GM18868 (cell line): Measurements from ENCODE around the gene RAB11FIP4.

ENCODE experiments used
- ATAC-seq: cut with Tn5 transposase; IDR thresholded peaks from one replicate; pipeline ENCODE4 v1.9.1; 2021; ENCODE audit warnings: mild to moderate bottlenecking, moderate library complexity; ENCODE audit not compliant: unreplicated experiment

Gene RAB11FIP4

DNA sequence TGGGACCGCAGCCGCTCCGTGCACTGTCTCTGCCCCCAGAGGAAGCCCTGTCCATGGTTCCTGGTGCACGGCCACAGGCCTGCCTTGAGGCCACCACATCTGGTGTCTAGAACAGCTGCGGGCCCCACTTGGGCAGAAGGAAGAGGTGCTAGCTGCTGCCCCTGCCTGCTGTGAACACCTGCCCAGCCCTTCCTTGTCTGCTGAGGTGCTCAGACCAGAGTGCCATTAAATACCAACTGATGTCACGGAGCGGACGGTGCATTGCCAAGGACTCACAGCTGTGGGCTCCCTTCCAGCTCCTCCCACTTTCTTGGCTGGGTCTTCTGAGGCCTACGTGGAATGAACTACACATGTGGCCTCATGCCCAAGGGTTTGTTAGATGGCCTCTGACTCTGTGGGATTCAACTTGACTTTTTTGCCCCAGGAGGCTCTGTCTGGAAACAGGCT lies 146.1 kb downstream of the RAB11FIP4 start:
- ATAC-seq = no peak

DNA sequence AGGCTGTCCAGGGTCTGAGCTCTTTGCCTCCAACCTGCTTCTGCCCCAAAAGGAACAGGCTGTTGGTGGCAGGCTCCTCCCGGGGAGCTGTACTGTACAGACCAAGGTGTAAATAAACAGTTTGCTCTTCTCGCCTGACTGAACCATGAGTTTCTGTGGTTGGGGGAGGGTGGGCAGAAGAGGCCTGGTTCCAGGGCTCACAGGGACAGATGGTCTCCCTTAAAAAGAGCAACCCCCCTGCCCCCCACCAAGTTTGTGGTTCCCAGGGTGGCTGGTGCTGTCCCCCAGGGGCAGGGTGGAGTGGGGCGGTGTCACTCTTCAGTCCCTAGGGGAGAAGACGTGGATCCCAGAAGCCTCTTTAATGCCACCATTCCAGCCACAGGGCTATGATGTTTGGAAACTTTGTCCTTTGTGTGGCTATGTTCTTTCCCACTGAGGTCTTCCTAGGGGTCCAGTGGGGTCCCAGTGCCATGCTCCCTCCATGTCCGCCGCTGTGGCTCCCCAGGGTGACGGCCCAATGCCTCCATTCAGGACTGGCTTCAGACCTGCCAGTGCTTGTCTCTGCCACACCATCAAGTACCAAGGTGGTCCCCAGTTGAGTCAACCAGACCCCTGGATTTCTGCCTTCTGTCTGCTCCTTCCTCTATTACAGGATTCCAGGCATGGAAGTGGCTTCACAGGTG lies 146.7 kb downstream of the RAB11FIP4 start:
- ATAC-seq = peak; percentile 60

DNA sequence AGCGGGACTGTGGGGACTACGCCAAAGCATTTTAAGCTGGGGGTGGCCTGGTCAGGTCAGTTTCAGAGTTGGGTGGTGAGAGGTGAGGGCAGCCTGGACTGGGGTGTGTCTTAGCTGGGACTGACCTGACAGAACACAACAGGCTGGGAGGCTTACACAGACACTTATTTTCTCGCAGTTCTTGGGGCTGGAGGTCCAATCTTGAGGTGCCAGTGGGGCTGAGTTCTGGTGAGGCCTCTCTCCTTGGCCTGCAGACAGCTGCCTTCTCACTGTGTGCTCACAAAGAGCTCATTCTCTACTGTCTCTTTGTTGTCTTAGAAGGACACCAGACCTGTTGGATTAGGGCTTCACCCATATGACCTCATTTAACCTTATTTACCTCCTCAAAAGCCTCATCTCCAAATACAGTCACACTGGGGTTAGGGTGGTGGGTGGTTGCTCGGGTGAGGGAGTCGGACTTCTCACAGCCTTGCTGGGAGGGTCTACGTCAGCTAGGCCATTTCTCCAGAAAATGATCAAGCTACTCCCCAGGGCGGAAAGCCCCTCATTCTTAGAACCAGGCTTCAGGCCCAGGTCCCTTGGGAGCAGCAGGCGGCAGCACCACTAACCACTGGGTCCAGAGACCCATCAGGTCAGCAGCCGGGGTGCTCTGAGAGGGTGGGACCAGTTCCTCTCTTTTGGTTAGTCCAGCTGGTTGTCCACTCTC lies 149.3 kb downstream of the RAB11FIP4 start:
- no peak for ATAC-seq

DNA sequence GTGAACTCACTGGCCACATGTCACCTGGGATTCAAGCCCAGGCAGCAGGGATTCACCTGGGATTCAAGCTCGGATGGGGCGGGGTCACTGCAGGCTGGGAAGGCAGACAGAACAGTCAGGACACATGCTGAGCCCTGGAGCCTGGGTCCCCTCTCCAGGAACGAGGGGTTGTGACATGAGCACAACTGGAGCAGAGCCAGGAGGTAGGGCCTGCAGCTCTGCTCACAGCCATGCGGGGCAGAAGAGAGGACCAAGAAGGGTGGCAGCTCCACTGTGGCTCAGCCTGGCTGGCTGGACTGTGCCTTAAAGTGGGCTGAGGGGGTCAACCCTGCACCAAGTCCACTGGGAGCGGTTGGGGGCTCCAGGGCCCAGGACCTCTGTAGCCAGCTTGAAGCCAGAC lies 150.1 kb downstream of the RAB11FIP4 start:
- ATAC-seq = no peak

DNA sequence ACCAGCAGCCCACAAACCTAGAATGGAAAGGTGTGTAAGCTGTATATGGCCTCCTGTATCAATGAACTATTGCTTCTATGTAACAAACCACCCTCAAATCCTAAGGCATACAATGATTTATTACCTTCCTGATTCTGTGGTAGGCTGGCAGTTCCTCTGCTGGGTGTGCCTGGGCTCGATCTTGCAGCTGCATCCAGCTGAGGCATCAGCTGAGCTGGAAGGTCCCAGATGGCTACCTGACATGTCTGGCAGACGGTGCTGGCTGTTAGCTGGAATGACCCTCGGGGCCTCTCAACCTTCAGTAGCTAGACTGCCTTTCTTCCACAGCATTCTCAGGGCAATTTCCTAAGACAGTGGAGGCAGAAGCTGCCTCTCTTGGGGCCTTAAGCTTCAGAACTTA lies 152.7 kb downstream of the RAB11FIP4 start:
- ATAC-seq = no peak

DNA sequence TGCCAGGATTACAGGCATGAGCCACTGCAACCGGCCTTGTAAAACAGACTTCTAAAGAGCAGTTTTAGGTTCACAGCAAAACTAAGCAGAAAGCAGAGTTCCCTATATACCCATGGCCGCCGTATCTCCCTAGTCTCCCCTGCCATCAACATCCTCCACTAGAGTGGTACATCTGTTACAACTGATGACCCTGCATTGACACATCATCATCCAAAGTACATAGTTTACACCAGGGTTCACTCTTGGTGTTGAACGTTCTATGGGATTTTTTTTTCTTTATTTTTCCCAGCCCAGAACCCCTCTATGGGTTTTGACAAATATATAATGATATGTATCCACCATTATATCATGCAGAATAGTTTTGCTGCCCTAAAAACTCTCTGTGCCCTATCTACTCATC lies 155.2 kb downstream of the RAB11FIP4 start:
- ATAC-seq = no peak

DNA sequence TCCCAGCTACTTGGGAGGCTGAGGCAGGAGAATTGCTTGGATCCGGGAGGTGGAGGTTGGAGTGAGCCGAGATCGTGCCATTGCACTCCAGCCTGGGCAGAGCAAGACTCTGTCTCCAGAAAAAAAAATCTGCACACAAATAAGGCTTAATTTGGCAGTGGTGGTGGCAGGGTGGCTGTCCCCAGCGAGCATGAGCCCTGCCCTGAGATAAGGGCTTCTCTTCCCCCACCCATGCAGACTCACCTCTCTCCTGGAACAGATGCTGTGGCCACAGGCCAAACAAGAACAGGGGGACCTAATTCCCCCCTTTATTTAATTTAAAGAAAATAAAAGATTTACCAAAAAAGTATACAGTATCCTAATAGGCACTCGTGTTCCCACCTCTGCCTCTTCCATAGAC lies 157.2 kb downstream of the RAB11FIP4 start:
- no peak for ATAC-seq

DNA sequence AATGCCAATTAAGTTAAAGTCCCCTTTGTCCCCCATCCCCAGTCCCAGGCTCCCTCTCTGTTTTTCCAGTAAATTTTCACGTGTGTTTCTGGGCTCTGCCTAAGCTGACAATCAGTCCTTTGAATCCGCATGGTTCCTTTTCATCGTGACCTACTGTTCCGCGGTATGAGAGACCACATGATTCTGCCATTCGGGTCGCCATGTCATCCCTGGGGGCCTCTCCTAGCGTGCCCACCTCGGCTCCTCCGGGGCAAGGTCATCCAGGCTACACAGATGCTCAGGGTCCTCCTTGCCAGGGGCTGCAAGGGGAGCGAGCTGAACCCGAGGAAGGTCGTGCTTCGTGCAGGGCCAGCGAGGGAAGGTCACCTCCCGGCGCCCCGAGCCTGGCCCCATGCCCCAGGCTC lies 157.6 kb downstream of the RAB11FIP4 start:
- peak; percentile 11 for ATAC-seq

DNA sequence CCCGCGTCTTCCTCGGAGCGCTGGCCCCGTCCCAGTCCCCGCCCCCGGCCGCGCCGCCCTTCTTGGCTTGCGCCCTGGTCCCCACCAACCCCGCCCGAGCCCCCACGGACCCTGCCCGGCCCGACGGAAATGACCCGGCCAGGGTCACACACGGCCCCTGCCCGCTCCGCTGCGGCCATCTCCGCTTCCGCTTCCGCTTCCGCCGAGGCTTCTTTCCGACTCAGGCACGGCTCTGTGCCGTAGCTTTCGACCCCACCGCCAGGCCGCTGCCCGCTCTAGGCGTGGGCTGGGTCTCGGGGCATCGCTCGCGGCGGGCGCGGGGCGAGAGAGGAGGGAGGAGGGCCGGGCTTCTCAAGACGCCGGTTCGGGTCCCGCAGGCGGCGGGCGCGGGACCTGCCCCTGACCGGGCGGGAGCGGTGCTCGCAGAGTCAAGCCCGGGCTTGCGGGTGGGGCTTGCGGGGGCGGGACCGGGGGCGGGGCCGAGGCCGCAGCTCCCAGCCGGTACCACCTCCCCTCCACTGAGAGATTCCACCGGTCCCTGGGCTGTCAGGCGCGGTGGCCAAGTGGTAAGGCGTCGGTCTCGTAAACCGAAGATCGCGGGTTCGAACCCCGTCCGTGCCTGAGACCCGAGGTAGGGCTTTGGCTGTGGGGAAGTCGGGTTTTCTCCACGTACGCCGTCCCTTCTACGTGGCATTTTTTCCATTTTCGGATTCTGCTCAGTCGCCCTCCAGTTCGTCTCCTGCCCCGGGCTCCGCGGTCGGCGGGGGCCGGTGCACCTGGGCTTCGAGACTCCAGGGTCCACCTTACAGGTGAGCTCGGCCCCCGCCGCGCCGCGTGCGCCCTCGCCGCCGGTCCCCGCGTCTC lies 158.3 kb downstream of the RAB11FIP4 start:
- ATAC-seq = peak; percentile 71

DNA sequence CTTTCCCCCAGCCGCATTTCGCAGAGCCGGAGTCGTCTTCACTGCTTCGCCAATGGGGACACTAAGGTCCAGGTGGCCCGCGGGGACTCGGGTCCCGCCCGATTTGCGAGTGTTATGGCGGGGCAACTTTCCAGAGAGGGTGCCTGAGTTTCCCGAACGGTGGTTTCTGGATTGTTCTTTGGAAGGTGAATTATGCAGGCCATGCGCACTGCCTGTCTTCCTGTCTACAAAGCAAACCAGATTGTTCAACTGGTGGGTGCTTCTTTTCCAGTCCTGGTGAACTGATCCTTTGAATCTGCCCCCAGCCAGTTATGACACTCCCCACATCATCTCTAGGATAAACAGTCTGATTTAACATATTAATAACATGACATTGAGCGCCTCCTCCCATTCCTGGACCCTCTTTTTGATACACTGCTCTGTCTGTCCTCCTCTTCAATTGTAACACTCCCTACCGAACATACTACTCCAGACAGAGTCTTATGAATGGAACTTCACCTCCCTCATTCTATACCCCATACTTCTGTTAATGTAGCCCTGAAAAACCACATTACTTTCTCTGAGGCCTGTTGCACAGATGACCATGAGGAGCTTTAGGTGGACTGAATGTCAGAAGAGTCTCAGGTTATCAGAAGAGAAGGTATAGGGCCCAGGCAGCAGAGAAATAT lies 159.0 kb downstream of the RAB11FIP4 start:
- no peak for ATAC-seq

DNA sequence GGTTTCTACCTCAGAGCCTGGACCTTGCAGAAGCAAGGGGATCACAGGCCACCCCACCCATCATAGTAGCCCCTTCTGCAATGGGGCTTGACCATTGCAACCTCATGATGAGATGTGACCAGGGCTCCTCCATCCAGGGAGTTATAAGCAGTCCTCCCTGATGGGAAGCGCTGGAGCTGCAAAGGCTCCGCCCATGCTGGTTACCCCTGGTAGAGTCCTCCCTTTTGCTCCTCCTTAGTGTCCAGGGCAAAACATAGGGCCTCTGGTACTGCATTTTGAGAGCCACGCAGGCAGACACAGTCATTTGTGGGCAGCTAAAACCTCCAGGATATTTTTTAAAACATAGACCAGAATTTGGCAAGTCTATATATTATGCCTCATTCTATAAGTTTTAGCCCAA lies 161.1 kb downstream of the RAB11FIP4 start:
- ATAC-seq = no peak

DNA sequence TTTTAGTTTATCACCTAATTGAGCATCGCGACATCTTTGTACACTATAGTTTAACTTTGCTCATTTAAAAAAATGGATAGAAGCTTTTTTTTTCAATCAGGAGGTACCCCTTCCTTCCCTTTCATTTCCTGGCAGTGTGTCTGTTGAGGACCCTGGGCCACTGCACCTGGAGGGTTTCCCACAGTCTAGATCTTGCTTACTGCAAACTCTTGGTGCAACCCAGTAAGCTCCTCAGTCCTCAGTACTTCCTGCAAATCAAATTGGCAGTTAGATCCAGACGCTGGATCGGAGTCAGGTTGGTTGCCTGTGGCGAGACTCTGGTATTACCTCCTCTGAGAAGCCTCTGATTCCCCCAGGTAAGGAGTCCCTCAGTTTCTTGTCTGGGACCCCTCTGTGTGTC lies 162.0 kb downstream of the RAB11FIP4 start:
- ATAC-seq = no peak

DNA sequence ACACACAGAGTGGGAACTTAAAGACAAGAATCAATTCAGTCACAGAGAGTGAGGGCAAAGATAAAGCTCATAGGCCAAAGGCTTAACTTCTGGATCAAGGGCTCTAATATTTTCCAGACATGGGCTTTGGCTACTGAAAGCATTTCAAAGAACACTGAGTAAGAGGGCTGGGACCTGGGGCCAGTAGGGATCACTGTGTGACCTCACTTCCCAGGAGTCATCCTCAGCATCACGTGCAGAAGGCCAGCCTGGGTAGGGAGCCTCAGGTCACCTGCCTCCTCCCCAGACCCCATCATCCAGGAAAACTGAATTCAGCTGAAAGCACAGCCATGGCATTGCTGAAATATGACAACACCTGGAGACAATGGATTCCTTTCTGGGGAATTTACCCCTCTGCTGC lies 163.5 kb downstream of the RAB11FIP4 start:
- no peak for ATAC-seq

DNA sequence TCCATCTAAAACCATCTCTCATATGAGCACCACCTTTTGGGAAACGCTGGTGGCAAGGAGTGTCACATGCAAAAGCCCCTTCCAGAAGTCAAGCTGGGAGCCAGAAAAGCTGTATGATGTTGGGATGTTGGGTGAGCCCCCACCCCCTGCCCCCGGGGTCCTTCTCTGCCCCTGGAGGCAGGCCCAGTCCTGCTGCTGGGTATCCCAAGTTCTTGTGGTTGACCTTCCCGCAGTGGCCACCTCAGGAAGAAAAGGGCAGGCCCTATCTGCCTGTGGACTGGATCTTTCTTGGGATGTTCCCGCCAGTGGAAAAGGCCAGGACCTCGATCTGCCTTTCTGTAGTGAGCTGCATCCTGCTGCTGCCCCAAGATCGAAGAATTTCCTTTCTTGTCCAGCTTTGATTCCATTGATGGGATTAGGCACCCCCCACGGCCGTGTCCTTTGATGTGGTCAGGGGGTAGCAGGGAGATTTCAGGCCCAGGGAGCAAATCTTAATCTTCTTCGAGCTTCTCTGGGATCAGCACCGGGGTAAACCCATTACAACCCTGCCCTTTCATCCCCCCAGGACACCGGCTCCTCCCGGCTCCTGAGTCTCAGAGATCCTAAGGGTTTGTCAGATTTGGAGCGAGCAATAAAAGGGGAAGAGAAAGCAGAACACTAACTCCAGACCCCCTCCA lies 165.6 kb downstream of the RAB11FIP4 start:
- ATAC-seq = no peak

DNA sequence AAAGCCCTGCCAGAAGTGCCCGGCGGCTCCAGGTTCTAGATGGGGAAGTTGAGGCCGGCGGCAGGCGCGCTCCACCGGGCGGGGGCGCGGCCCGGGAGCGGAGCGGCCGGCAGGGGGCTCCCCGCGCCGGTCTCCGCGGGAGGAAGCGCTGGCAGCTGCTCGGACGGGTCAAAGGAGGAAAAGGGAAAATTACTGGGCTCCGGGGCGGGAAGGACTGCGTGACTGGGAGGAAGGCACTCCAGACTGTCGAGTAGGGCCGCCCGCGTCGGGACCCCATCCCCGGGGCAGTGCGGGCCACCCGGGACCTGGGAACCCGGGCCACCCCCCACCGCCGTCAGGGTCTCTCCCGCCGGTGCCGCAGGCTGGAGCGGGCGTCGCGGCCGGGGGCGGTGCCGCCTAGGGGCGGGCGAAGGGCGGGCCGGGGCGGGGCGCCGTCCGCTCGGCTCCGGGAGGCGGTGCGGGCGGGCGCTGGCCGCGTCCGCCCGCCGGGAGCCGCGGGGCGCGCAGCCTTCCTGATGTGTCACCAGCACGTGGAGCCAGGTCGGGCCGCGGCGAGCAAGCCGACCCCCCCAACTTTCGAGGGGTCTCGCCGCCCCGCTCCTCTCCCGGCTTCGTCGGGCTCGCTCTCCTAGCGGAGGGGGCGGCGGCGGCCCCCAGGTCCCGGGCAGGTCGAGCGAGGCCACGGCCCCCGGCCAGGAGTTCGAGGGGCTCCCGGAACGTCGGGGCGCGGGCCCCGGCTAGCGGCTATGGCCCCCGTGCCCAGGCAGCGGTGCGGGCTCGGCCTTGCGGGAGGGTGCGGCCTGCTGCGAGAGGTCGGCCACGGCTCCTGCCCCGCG lies 167.5 kb downstream of the RAB11FIP4 start:
- no peak for ATAC-seq

DNA sequence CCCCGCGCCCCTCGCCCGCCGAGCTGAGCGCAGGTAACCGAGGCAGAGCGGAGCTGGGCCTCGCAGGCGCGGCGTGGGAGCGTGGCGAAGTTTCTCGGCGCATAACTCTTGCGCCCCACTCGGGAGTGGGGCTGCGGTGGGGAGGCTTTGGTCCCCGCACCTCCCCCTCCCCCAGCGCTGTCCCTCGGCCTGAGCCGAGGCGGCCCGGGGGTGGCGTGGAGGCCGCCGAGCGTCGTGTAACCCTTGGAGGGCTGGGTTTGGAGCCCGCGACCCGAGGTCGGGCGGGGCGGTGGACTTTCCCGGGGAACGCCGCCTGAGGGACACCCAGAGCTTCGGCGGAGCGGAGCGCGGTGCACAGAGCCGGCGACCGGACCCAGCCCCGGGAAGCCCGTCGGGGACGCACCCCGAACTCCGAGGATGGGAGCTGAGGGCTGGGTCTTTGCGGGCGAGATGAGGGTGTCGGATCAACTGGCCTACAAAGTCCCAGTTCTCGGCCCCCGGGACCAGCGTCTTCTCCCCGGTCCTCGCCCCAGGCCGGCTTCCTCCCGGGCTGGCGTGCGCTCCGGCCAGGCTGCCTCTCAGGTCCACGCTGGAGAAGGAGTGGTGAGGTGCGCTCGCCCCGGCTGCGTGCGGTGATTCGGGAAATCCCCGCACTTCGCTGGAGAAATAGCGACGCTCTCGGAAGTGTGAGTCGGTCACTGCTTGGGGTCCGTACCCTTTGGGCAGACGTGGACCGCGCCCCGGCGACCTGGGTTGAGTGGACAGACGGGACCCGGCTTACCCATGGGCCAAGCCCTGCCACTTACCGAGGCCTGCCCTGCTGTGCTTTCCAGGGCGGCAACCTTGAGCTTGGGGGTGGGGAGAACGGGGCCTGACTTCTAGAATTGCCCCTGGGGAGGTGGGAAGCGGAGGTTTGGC lies 168.4 kb downstream of the RAB11FIP4 start:
- no peak for ATAC-seq

DNA sequence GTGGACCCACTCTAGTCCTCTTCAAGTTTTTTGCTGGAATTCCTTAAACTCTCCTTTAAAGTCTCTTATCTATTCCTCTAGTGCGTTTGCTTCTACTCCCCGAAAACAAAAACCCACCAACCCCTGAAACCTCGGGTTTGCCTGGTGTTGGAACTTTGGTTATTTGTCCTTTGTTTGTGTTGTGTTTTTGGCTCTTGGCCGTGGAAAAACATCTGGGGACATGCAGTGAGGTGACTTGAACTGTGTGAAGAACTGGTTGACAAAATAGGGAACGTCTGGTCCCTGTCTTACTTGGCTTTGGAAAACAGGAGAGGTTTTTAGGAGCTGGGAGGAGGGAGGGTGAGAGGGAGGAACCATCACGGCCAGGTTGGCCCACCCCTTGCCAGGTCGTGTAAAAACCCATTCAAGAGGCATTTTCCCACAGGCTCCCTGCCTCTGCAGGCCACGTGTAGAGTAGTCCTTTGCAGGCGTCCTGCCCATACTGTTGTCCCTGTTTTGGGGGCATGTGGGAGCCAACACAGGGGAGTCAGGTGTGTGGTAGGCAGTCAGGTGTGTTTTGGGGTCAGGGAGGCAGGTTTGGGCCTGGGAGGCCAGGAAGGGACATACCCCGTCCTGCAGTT lies 169.3 kb downstream of the RAB11FIP4 start:
- no peak for ATAC-seq
